ENCODE measurements around the gene BARHL1.

BARHL1 gene

GRCh38 chr9:132605387-132605786 is 23.0 kb downstream of the BARHL1 start:
- Histone ChIP-seq H3K27me3 (ENCODE audit: control insufficient read depth, low read length) (no peaks in the 10 kb centered on the region), H3K4me2 (ENCODE audit: low read length) (no peak overlapping the region), H3K4me3 (ENCODE audit: low read length) (no peak overlapping the region), H3K27ac (ENCODE audit: low read depth, low read length) (no peak overlapping the region), H3K9me2 (replicated peaks; ENCODE audit: control insufficient read depth, low read length) (no peaks in the 10 kb centered on the region), H4K20me1 (ENCODE audit: control insufficient read depth, insufficient read depth, low read depth, low read length) (no peaks in the 10 kb centered on the region), H3K79me2 (ENCODE audit: control insufficient read depth, low read length) (no peaks in the 10 kb centered on the region), H3F3A (ENCODE audit: control insufficient read depth, insufficient read depth) (no peaks in the 10 kb centered on the region), H3K36me3 (ENCODE audit: control insufficient read depth, low read length) (peaks cover 60% of the 10 kb centered on the region), H3K4me1 (ENCODE audit: control insufficient read depth, low read length) (no peaks in the 10 kb centered on the region), H3K9me3 (ENCODE audit: control insufficient read depth, insufficient read depth, low read length) (no peaks in the 10 kb centered on the region)
- no peak for TF ChIP-seq EZH2phosphoT487 (IDR thresholded peaks at IDR 0.05; ENCODE audit: borderline replicate concordance, low read length)
- TF ChIP-seq, protein P1, sequence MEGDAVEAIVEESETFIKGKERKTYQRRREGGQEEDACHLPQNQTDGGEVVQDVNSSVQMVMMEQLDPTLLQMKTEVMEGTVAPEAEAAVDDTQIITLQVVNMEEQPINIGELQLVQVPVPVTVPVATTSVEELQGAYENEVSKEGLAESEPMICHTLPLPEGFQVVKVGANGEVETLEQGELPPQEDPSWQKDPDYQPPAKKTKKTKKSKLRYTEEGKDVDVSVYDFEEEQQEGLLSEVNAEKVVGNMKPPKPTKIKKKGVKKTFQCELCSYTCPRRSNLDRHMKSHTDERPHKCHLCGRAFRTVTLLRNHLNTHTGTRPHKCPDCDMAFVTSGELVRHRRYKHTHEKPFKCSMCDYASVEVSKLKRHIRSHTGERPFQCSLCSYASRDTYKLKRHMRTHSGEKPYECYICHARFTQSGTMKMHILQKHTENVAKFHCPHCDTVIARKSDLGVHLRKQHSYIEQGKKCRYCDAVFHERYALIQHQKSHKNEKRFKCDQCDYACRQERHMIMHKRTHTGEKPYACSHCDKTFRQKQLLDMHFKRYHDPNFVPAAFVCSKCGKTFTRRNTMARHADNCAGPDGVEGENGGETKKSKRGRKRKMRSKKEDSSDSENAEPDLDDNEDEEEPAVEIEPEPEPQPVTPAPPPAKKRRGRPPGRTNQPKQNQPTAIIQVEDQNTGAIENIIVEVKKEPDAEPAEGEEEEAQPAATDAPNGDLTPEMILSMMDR (IDR thresholded peaks at IDR 0.05; ENCODE audit: low read depth, low read length, poor library complexity, severe bottlenecking), result no peak

- Histone ChIP-seq H3K4me2 (ENCODE audit: low read length) (no peak overlapping the region), H3K27ac (ENCODE audit: low read depth, low read length) (no peak overlapping the region), H3K9me2 (replicated peaks; ENCODE audit: control insufficient read depth, low read length) (no peaks in the 10 kb centered on the region), H3K36me3 (ENCODE audit: control insufficient read depth, low read length) (peaks cover 61% of the 10 kb centered on the region), H3K79me2 (ENCODE audit: control insufficient read depth, low read length) (no peaks in the 10 kb centered on the region), H3K9me3 (ENCODE audit: control insufficient read depth, insufficient read depth, low read length) (no peaks in the 10 kb centered on the region), H3K4me3 (ENCODE audit: low read length) (no peak overlapping the region), H3K4me1 (ENCODE audit: control insufficient read depth, low read length) (no peaks in the 10 kb centered on the region), H3F3A (ENCODE audit: control insufficient read depth, insufficient read depth) (no peaks in the 10 kb centered on the region), H4K20me1 (ENCODE audit: control insufficient read depth, insufficient read depth, low read depth, low read length) (no peaks in the 10 kb centered on the region), H3K27me3 (ENCODE audit: control insufficient read depth, low read length) (no peaks in the 10 kb centered on the region)
- TF ChIP-seq, protein P1 (IDR thresholded peaks at IDR 0.05; ENCODE audit: low read depth, low read length, poor library complexity, severe bottlenecking), result no peak
- TF ChIP-seq EZH2phosphoT487 (IDR thresholded peaks at IDR 0.05; ENCODE audit: borderline replicate concordance, low read length), result no peak
Measured at GRCh38 chr9:132606066-132606465, 23.7 kb downstream of the BARHL1 start.

DNA sequence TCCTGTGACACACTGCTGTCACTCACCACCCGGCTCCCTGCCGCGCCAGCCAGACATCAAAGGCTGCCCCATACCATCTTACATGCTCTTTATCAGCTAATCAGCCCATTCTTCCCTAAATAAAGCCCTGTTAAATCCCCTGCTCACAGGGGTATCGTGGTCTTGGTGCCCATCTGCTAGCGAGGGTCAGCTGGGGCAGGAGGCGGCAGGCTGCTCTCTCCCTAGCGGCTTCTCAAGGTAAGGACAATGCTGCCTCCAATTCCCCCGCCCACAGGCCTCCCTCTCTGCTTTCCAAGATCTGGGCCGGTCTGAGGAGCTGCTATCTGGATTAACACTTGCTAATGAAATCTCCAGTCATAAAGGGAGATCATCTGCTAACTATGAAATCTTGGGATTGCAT is 26.8 kb downstream of the BARHL1 start:
- no peak overlapping the region for H3K27ac ChIP-seq (ENCODE audit: low read depth, low read length)
- TF ChIP-seq EZH2phosphoT487 (IDR thresholded peaks at IDR 0.05; ENCODE audit: borderline replicate concordance, low read length), result no peak
- TF ChIP-seq, protein P1 (IDR thresholded peaks at IDR 0.05; ENCODE audit: low read depth, low read length, poor library complexity, severe bottlenecking), result no peak
- H3K9me2 ChIP-seq (replicated peaks; ENCODE audit: control insufficient read depth, low read length), result no peaks in the 10 kb centered on the region
- H3K4me3 ChIP-seq (ENCODE audit: low read length), result no peak overlapping the region
- no peaks in the 10 kb centered on the region for H3F3A ChIP-seq (ENCODE audit: control insufficient read depth, insufficient read depth)
- H3K9me3 ChIP-seq (ENCODE audit: control insufficient read depth, insufficient read depth, low read length), result no peaks in the 10 kb centered on the region
- H3K4me2 ChIP-seq (ENCODE audit: low read length), result no peak overlapping the region
- peaks cover 56% of the 10 kb centered on the region for H3K36me3 ChIP-seq (ENCODE audit: control insufficient read depth, low read length)
- H3K27me3 ChIP-seq (ENCODE audit: control insufficient read depth, low read length), result no peaks in the 10 kb centered on the region
- no peaks in the 10 kb centered on the region for H3K79me2 ChIP-seq (ENCODE audit: control insufficient read depth, low read length)
- H3K4me1 ChIP-seq (ENCODE audit: control insufficient read depth, low read length), result no peaks in the 10 kb centered on the region
- H4K20me1 ChIP-seq (ENCODE audit: control insufficient read depth, insufficient read depth, low read depth, low read length), result no peaks in the 10 kb centered on the region

GRCh38 chr9:132609829-132610228 is 27.4 kb downstream of the BARHL1 start:
- H4K20me1 ChIP-seq (ENCODE audit: control insufficient read depth, insufficient read depth, low read depth, low read length), result no peaks in the 10 kb centered on the region
- no peaks in the 10 kb centered on the region for H3K27me3 ChIP-seq (ENCODE audit: control insufficient read depth, low read length)
- H3F3A ChIP-seq (ENCODE audit: control insufficient read depth, insufficient read depth), result no peaks in the 10 kb centered on the region
- H3K4me1 ChIP-seq (ENCODE audit: control insufficient read depth, low read length), result no peaks in the 10 kb centered on the region
- no peak overlapping the region for H3K4me3 ChIP-seq (ENCODE audit: low read length)
- H3K9me3 ChIP-seq (ENCODE audit: control insufficient read depth, insufficient read depth, low read length), result no peaks in the 10 kb centered on the region
- no peaks in the 10 kb centered on the region for H3K79me2 ChIP-seq (ENCODE audit: control insufficient read depth, low read length)
- TF ChIP-seq, protein P1 (IDR thresholded peaks at IDR 0.05; ENCODE audit: low read depth, low read length, poor library complexity, severe bottlenecking), result no peak
- TF ChIP-seq EZH2phosphoT487 (IDR thresholded peaks at IDR 0.05; ENCODE audit: borderline replicate concordance, low read length), result no peak
- no peak overlapping the region for H3K4me2 ChIP-seq (ENCODE audit: low read length)
- peaks cover 61% of the 10 kb centered on the region for H3K36me3 ChIP-seq (ENCODE audit: control insufficient read depth, low read length)
- no peak overlapping the region for H3K27ac ChIP-seq (ENCODE audit: low read depth, low read length)
- no peaks in the 10 kb centered on the region for H3K9me2 ChIP-seq (replicated peaks; ENCODE audit: control insufficient read depth, low read length)

All from DOHH2 (cell line).